Prostate gland (tissue), 2 donors: ENCODE measurements around the gene HOXB6. TPM values are rescaled to one million over a fixed set of nuclear protein-coding genes. Genes with fewer than 3 reads are reported as not detected.
A peak's percentile ranks its signal among the peaks of the same experiment; 100 is the strongest.

Experiments
- DNase-seq: peaks from one replicate; pipeline ENCODE4 v3.0.0-alpha.2; 2019; ENCODE audit warnings: low spot score
- H3K27ac ChIP-seq, 2 donors: fragments of 200-600 bp; sonication (generic); 2 replicates each; pipeline ENCODE4 v1.5.1; 2017 to 2019
- H3K27me3 ChIP-seq: fragments of 200-600 bp; sonication (generic); replicated peaks from 2 replicates; pipeline ENCODE4 v1.5.1; 2019; ENCODE audit not compliant: insufficient read depth
- H3K36me3 ChIP-seq, 2 donors: fragments of 200-600 bp; sonication (generic); 1 replicate in 1 of 2; 2 replicates in 1 of 2; pipeline versions ENCODE4 v1.5.1 to v1.8.1; 2017 to 2019
- H3K4me1 ChIP-seq: fragments of 200-600 bp; sonication (generic); replicated peaks from 2 replicates; pipeline ENCODE4 v1.5.1; 2019
- H3K4me3 ChIP-seq, 2 donors: fragments of 200-600 bp; sonication (generic); 2 replicates each; pipeline ENCODE4 v1.5.1; 2017 to 2019
- H3K9me3 ChIP-seq: fragments of 200-600 bp; sonication (generic); 2 replicates; pipeline ENCODE4 v1.5.1; 2017
- CTCF ChIP-seq, 4 experiments: fragments of 200-600 bp in 2 of 4; fragments of 450-650 bp in 2 of 4; sonication (generic) in 2 of 4; IDR thresholded peaks; 1 replicate in 3 of 4; 2 replicates in 1 of 4; pipeline ENCODE4 v1.5.1; 2016 to 2019; ENCODE audit warnings: antibody characterized with exemption in 4 of 4, mild to moderate bottlenecking in 2 of 4, moderate library complexity in 2 of 4
- POLR2A ChIP-seq: fragments of 450-650 bp; IDR thresholded peaks from one replicate; pipeline ENCODE4 v1.6.1; 2016; ENCODE audit warnings: antibody characterized with exemption, mild to moderate bottlenecking
- POLR2AphosphoS5 ChIP-seq: sonication (generic); formaldehyde crosslinking; IDR thresholded peaks from one replicate; pipeline ENCODE4 v1.6.1; 2017; ENCODE audit warnings: antibody characterized with exemption
- WGBS: methylation state at CpG from one replicate; pipeline ENCODE4 v1.1.5; 2018; 5-methylcytosine and 5-hydroxymethylcytosine counted together
- intact Hi-C: fragments of 100-400 bp; cut with DNase I; formaldehyde crosslinking; loops from one replicate; pipeline ENCODE4 v1.14.2; 2022
- total RNA-seq, 2 donors: library from RNA; depleted of rRNA; stranded (reverse); fragments of >200 nt; gene quantifications; one replicate each; pipeline ENCODE4 v1.1.0, GENCODE V29; 2016

The HOXB6 gene
- total RNA-seq, 2 donors from 2014 or later, result 0.27 to 0.40 TPM

GRCh38 chr17:48563385-48563838 lies 41.4 kb downstream of the HOXB6 start:
- TF ChIP-seq POLR2AphosphoS5, result no peak
- TF ChIP-seq POLR2A, result no peak
- no peaks in the 10 kb centered on the region for H3K4me1 ChIP-seq

GRCh38 chr17:48562934-48563333 lies 41.9 kb downstream of the HOXB6 start:
- Histone ChIP-seq H3K27me3 (no peaks in the 10 kb centered on the region), H3K4me3 (no peak overlapping the region), H3K4me1 (no peaks in the 10 kb centered on the region), H3K9me3 (no peaks in the 10 kb centered on the region), H3K36me3 (no peaks in the 10 kb centered on the region), H3K27ac (no peak overlapping the region)
- DNase-seq, result no peak
- no peak for TF ChIP-seq POLR2A
- TF ChIP-seq POLR2AphosphoS5, result no peak
- TF ChIP-seq CTCF (IDR thresholded peaks at IDR 0.05), result no peak
- 96% methylated on average over 5 of the region's 5 CpGs for WGBS
- intact Hi-C loops, result no loop called here

More at GRCh38 chr17:48563385-48563838, 41.4 kb downstream of the HOXB6 start:
- H3K27ac ChIP-seq, result peak overlapping the region in 1 of 2 donors; percentile 39
- peak overlapping the region; percentile 37 to 38 for H3K4me3 ChIP-seq
- H3K36me3 ChIP-seq, result no peaks in the 10 kb centered on the region
- no peaks in the 10 kb centered on the region for H3K9me3 ChIP-seq
- no peak for DNase-seq
- 73% methylated on average over 6 of the region's 6 CpGs for WGBS
- peaks cover 2% of the 10 kb centered on the region for H3K27me3 ChIP-seq
- intact Hi-C loops, result no loop called here

DNA sequence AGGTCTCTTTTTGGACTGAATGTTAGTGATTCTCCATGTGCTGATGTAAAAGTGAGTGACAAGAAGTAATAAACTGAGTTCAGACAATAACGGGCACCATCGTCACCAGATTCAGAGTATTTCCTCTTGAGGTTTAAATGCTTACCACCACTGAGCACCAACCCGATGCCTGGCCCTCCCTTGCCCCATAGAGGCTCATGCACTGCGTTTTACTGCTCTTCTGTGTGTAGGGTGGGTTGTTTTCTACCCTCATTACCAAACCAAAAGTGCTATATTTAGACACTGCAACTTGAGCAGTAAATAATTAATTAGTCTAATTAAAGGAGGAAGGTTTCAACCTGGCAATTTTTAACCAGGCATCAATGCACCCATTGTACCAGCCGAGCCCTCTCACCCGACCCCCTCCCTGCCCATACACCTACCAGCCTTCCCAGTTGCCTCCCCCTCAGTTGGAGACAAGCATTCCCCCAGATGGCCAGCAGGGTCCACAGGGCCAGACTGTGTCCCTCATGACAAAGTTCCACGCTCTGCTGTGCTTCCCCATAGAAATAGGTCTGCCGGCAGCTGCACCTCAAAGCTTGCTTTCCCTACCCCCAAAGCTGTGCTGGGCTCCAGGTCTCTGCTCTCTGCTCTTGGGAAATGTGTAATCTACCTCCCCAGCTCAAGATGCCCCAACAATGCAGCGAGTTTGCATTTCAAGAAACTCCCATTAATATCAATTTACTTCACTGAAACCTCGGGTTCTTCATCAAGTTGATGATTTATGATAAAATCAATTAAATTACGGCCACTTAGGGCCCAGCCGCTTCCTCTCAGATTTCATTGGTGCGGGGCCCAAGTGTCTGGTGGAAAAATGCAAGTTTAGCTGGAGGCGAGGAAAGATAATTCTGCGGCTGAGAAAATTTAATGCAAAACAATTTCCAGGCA lies 42.6 kb downstream of the HOXB6 start:
- H3K9me3 ChIP-seq, result no peaks in the 10 kb centered on the region
- WGBS, result 92% methylated on average over 15 of the region's 15 CpGs
- TF ChIP-seq POLR2A (no peak), CTCF (IDR thresholded peaks at IDR 0.05) (no peak), POLR2AphosphoS5 (no peak)
- no peaks in the 10 kb centered on the region for H3K27me3 ChIP-seq
- no peak overlapping the region for H3K4me3 ChIP-seq
- H3K4me1 ChIP-seq, result no peaks in the 10 kb centered on the region
- H3K36me3 ChIP-seq, result no peaks in the 10 kb centered on the region
- intact Hi-C loops, result no loop called here
- H3K27ac ChIP-seq, result no peak overlapping the region
- no peak for DNase-seq

- Histone ChIP-seq H3K27ac (no peak overlapping the region), H3K9me3 (no peaks in the 10 kb centered on the region), H3K36me3 (no peaks in the 10 kb centered on the region), H3K4me1 (no peaks in the 10 kb centered on the region), H3K4me3 (no peak overlapping the region), H3K27me3 (no peaks in the 10 kb centered on the region)
- DNase-seq, result no peak
- TF ChIP-seq POLR2A, result no peak
- no peak for TF ChIP-seq POLR2AphosphoS5
- no peak for TF ChIP-seq CTCF (IDR thresholded peaks at IDR 0.05)
- intact Hi-C loops, result no loop called here
- WGBS, result 86% methylated on average over 14 of the region's 14 CpGs
These were observed 44.7 kb downstream of the HOXB6 start for GRCh38 chr17:48559840-48560817.
